Neural cell (in vitro differentiated cells): ENCODE measurements around the gene ANO9. TPM values are rescaled to one million over a fixed set of nuclear protein-coding genes. Genes with fewer than 3 reads are reported as not detected.

Experiments used
- H2AFZ ChIP-seq: fragments of 200-600, 300-800 bp; sonication (generic), shearing (Covaris generic); 2 replicates; pipeline ENCODE4 v1.6.0; 2014; ENCODE audit warnings: low read depth, mild to moderate bottlenecking, antibody characterized with exemption, low read length, moderate library complexity
- H3F3A ChIP-seq: fragments of 200-600 bp; shearing (Covaris generic); 2 replicates; pipeline ENCODE4 v1.6.1; 2016; ENCODE audit warnings: mild to moderate bottlenecking, moderate library complexity, mixed read lengths, antibody characterized with exemption, low read length; ENCODE audit not compliant: insufficient read depth, poor library complexity, severe bottlenecking
- H3K27ac ChIP-seq: fragments of 200-600, 300-800 bp; sonication (generic), shearing (Covaris generic); 2 replicates; pipeline ENCODE4 v1.5.1; 2014; ENCODE audit warnings: mild to moderate bottlenecking, low read length, moderate library complexity
- H3K27me3 ChIP-seq: fragments of 300-800, 200-600 bp; sonication (generic), shearing (Covaris generic); 2 replicates; pipeline ENCODE4 v1.6.0; 2014; ENCODE audit warnings: mild to moderate bottlenecking, low read depth, low read length, moderate library complexity; ENCODE audit not compliant: insufficient read depth
- H3K36me3 ChIP-seq: fragments of 300-800, 200-600 bp; sonication (generic), shearing (Covaris generic); 2 replicates; pipeline ENCODE4 v1.5.1; 2014; ENCODE audit warnings: mild to moderate bottlenecking, antibody characterized with exemption, low read length, moderate library complexity; ENCODE audit not compliant: insufficient read depth
- H3K4me2 ChIP-seq: fragments of 300-800, 200-600 bp; sonication (generic), shearing (Covaris generic); 2 replicates; pipeline ENCODE4 v1.6.0; 2014; ENCODE audit warnings: mild to moderate bottlenecking, low read length
- H3K4me3 ChIP-seq: fragments of 300-800, 200-600 bp; sonication (generic), shearing (Covaris generic); 2 replicates; pipeline ENCODE4 v1.5.1; 2014; ENCODE audit warnings: mild to moderate bottlenecking, low read length, moderate library complexity
- H3K79me2 ChIP-seq: fragments of 200-600 bp; shearing (Covaris generic); replicated peaks from 2 replicates; pipeline ENCODE4 v1.6.0; 2014; ENCODE audit warnings: mild to moderate bottlenecking, low read length, moderate library complexity; ENCODE audit not compliant: insufficient read depth
- H3K9ac ChIP-seq: fragments of 300-800, 200-600 bp; sonication (generic), shearing (Covaris generic); 2 replicates; pipeline ENCODE4 v1.6.1; 2016; ENCODE audit warnings: mild to moderate bottlenecking, low read length, mixed read lengths
- H3K9me2 ChIP-seq: fragments of 200-600 bp; shearing (Covaris generic); 2 replicates; pipeline ENCODE4 v1.6.1; 2016; ENCODE audit warnings: mild to moderate bottlenecking, low read length, mixed read lengths; ENCODE audit not compliant: insufficient read depth
- H3K9me3 ChIP-seq: fragments of 200-600, 300-800 bp; sonication (generic), shearing (Covaris generic); 2 replicates; pipeline ENCODE4 v1.6.1; 2016; ENCODE audit warnings: mild to moderate bottlenecking, mixed run types, low read length, moderate library complexity, mixed read lengths
- H4K20me1 ChIP-seq: fragments of 200-600 bp; shearing (Covaris generic); 2 replicates; pipeline ENCODE4 v1.6.1; 2016; ENCODE audit warnings: mild to moderate bottlenecking, mixed run types; ENCODE audit not compliant: insufficient read depth
- CTCF ChIP-seq: fragments of 450-650 bp; IDR thresholded peaks from 2 replicates; pipeline ENCODE4 v1.5.1; 2014; ENCODE audit warnings: antibody characterized with exemption, mild to moderate bottlenecking, moderate library complexity; ENCODE audit not compliant: poor library complexity, severe bottlenecking
- EP300 ChIP-seq: fragments of 450-650 bp; conservative IDR thresholded peaks from 2 replicates; pipeline ENCODE4 v1.6.1; 2014; ENCODE audit warnings: antibody characterized with exemption, mild to moderate bottlenecking, moderate library complexity; ENCODE audit not compliant: poor library complexity, severe bottlenecking
- EZH2 ChIP-seq: fragments of 200-600, 300-800 bp; shearing (Covaris generic), sonication (generic); IDR thresholded peaks from 2 replicates; pipeline ENCODE4 v1.6.1; 2014; ENCODE audit warnings: antibody characterized with exemption, low read length, borderline replicate concordance, mild to moderate bottlenecking; ENCODE audit not compliant: insufficient read depth, poor library complexity, severe bottlenecking
- MXI1 ChIP-seq: fragments of 450-650 bp; conservative IDR thresholded peaks from 2 replicates; pipeline ENCODE4 v1.6.1; 2014; ENCODE audit warnings: antibody characterized with exemption, mild to moderate bottlenecking; ENCODE audit not compliant: poor library complexity, severe bottlenecking
- POLR2AphosphoS5 ChIP-seq: IDR thresholded peaks from 2 replicates; pipeline ENCODE4 v1.6.1; 2012
- RAD21 ChIP-seq: fragments of 450-650 bp; conservative IDR thresholded peaks from 2 replicates; pipeline ENCODE4 v1.6.1; 2014; ENCODE audit warnings: antibody characterized with exemption, mild to moderate bottlenecking, moderate library complexity
- REST ChIP-seq: IDR thresholded peaks from 2 replicates; pipeline ENCODE4 v1.6.1; 2012; ENCODE audit warnings: borderline replicate concordance
- SMC3 ChIP-seq: fragments of 450-650 bp; conservative IDR thresholded peaks from 2 replicates; pipeline ENCODE4 v1.6.1; 2014; ENCODE audit warnings: antibody characterized with exemption, mild to moderate bottlenecking, moderate library complexity; ENCODE audit not compliant: poor library complexity
- TAF1 ChIP-seq: IDR thresholded peaks from 2 replicates; pipeline ENCODE4 v1.6.1; 2012; ENCODE audit warnings: low read depth
- polyA plus RNA-seq: library from polyadenylated mRNA; depleted of rRNA; stranded (reverse); fragments of >200 nt; gene quantifications from 2 replicates; pipeline ENCODE4 v1.2.3, GENCODE V29; 2014

The ANO9 gene
- polyA plus RNA-seq, 1 donor from 2014 or later: not detected

GRCh38 chr11:454801-455565 is 13.2 kb upstream of the ANO9 start:
- no peaks in the 10 kb centered on the region for H3K9me2 ChIP-seq
- peaks cover 7% of the 10 kb centered on the region for H3K79me2 ChIP-seq
- no peaks in the 10 kb centered on the region for H3K36me3 ChIP-seq
- no peaks in the 10 kb centered on the region for H3K27me3 ChIP-seq
- no peak overlapping the region for H3K9ac ChIP-seq
- no peak overlapping the region for H3K4me2 ChIP-seq
- H3F3A ChIP-seq: no peaks in the 10 kb centered on the region
- no peaks in the 10 kb centered on the region for H3K9me3 ChIP-seq
- no peak overlapping the region for H3K27ac ChIP-seq
- no peak overlapping the region for H2AFZ ChIP-seq
- TF ChIP-seq CTCF (no peak), POLR2AphosphoS5 (no peak), EZH2 (no peak), SMC3 (no peak), RAD21 (no peak)
- H4K20me1 ChIP-seq: peaks cover 2% of the 10 kb centered on the region
- H3K4me3 ChIP-seq: no peak overlapping the region

- H2AFZ ChIP-seq: no peak overlapping the region
- H3K27ac ChIP-seq: no peak overlapping the region
- no peak overlapping the region for H3K9ac ChIP-seq
- H3F3A ChIP-seq: no peaks in the 10 kb centered on the region
- no peak overlapping the region for H3K4me2 ChIP-seq
- H3K9me2 ChIP-seq: no peaks in the 10 kb centered on the region
- no peak overlapping the region for H3K4me3 ChIP-seq
- no peaks in the 10 kb centered on the region for H3K9me3 ChIP-seq
- TF ChIP-seq REST (no peak), MXI1 (no peak), RAD21 (no peak), POLR2AphosphoS5 (no peak), EP300 (no peak), CTCF (no peak), TAF1 (no peak), EZH2 (no peak), SMC3 (no peak)
- peaks cover 2% of the 10 kb centered on the region for H4K20me1 ChIP-seq
- H3K79me2 ChIP-seq: peaks cover 7% of the 10 kb centered on the region
- H3K27me3 ChIP-seq: no peaks in the 10 kb centered on the region
- no peaks in the 10 kb centered on the region for H3K36me3 ChIP-seq
These were observed 12.2 kb upstream of the ANO9 start for GRCh38 chr11:454043-454442.
